ENCODE data around the gene DDAH1.

Gene DDAH1

DNA sequence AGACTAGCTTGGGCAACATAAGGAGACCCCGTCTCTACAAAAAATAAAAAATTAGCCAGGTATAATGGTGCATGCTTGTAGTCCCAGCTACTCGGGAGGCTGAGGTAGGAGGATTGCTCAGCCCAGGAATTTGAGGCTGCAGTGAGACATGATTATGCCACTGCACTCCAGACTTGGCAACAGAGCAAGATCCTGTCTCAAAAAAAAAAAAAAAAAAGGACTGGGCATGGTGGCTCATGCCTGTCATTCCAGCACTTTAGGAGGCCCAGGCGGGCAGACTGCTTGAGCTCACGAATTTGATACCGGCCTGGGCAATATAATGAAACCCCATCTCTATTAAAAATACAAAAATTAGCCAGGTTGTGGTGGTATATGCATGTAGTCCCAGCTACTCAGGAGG, 141.2 kb downstream of the DDAH1 start:
- Histone ChIP-seq H3K36me3 (no peaks in the 10 kb centered on the region; the same call in 1 of the 2 replicates), H3K4me3 (ENCODE audit: low read depth, low read length) (no peak overlapping the region), H3K27me3 (ENCODE audit: insufficient read depth, low read depth, severe bottlenecking) (no peaks in the 10 kb centered on the region), H3K9me3 (ENCODE audit: severe bottlenecking) (no peaks in the 10 kb centered on the region), H3K27ac (no peak overlapping the region)
- DNase-seq: no peak
- TF ChIP-seq, protein P1, sequence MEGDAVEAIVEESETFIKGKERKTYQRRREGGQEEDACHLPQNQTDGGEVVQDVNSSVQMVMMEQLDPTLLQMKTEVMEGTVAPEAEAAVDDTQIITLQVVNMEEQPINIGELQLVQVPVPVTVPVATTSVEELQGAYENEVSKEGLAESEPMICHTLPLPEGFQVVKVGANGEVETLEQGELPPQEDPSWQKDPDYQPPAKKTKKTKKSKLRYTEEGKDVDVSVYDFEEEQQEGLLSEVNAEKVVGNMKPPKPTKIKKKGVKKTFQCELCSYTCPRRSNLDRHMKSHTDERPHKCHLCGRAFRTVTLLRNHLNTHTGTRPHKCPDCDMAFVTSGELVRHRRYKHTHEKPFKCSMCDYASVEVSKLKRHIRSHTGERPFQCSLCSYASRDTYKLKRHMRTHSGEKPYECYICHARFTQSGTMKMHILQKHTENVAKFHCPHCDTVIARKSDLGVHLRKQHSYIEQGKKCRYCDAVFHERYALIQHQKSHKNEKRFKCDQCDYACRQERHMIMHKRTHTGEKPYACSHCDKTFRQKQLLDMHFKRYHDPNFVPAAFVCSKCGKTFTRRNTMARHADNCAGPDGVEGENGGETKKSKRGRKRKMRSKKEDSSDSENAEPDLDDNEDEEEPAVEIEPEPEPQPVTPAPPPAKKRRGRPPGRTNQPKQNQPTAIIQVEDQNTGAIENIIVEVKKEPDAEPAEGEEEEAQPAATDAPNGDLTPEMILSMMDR (IDR thresholded peaks at IDR 0.05; ENCODE audit: low read depth, low read length): no peak

DNA sequence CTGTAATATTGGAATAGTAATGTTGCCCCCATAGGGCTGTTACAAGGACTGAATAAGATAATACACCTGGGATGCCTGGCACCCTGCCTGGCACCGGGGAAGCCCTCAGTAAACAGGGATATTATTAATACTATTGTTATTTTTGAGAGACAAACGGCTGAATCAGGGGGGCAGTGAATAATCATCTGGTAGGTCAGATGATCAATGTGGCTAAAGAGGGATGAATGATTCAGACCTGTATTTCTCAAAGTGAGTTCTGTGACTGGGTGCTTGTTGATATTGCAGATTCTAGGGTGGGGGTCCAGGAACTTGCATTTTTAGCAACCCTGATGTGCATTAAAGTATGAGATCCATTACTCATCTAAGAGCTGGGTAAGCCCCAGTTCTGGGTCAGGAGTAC, 142.3 kb downstream of the DDAH1 start:
- H3K27ac ChIP-seq: no peak overlapping the region

DNA sequence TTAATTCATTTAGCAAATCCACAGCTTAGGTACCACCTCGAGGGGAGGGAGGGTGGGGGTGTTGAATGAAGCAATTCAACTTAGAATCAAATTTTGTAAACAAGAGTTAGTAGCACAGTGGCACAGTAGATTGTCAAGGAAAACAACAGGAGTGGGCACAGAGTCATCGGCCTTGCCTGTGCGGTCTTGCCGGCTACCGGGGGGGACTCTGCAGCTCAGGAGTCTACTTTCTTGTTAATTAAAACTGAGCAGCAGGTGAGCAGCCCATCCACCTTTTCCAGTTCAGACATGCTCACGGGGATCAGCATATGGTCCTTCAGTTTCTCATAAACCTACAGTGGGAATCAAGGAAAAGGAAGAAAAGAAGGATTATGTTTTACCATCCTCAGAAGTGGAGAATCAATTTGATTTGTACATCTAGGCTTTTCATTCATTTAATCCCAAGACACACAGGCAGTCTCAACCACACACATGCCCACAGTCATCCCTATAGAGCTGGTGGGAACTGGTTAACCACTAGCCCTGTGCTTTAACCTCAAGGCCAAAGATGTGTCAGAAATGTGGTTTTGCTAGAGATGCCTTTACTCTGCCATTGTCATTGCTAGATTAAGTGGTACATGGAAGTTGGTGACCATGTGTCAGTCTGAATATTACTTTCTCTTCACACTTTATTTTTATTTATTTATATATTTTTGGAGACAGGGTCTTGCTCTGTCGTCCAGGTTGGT, 143.6 kb downstream of the DDAH1 start:
- H3K9me3 ChIP-seq (ENCODE audit: severe bottlenecking): no peaks in the 10 kb centered on the region
- TF ChIP-seq, protein P1 (IDR thresholded peaks at IDR 0.05; ENCODE audit: low read depth, low read length): no peak
- no peak overlapping the region; the same call in 1 of the 2 replicates for H3K27ac ChIP-seq
- H3K27me3 ChIP-seq (ENCODE audit: insufficient read depth, low read depth, severe bottlenecking): no peaks in the 10 kb centered on the region
- no peaks in the 10 kb centered on the region; the same call in 1 of the 2 replicates for H3K36me3 ChIP-seq
- DNase-seq: peak; percentile 46
- no peak overlapping the region for H3K4me3 ChIP-seq (ENCODE audit: low read depth, low read length)

More for the DNA sequence above, 142.3 kb downstream of the DDAH1 start:
- no peaks in the 10 kb centered on the region for H3K27me3 ChIP-seq (ENCODE audit: insufficient read depth, low read depth, severe bottlenecking)
- DNase-seq: no peak
- TF ChIP-seq, protein P1 (IDR thresholded peaks at IDR 0.05; ENCODE audit: low read depth, low read length): no peak
- H3K4me3 ChIP-seq (ENCODE audit: low read depth, low read length): no peak overlapping the region
- no peaks in the 10 kb centered on the region for H3K9me3 ChIP-seq (ENCODE audit: severe bottlenecking)
- H3K36me3 ChIP-seq: no peaks in the 10 kb centered on the region; the same call in 1 of the 2 replicates

DNA sequence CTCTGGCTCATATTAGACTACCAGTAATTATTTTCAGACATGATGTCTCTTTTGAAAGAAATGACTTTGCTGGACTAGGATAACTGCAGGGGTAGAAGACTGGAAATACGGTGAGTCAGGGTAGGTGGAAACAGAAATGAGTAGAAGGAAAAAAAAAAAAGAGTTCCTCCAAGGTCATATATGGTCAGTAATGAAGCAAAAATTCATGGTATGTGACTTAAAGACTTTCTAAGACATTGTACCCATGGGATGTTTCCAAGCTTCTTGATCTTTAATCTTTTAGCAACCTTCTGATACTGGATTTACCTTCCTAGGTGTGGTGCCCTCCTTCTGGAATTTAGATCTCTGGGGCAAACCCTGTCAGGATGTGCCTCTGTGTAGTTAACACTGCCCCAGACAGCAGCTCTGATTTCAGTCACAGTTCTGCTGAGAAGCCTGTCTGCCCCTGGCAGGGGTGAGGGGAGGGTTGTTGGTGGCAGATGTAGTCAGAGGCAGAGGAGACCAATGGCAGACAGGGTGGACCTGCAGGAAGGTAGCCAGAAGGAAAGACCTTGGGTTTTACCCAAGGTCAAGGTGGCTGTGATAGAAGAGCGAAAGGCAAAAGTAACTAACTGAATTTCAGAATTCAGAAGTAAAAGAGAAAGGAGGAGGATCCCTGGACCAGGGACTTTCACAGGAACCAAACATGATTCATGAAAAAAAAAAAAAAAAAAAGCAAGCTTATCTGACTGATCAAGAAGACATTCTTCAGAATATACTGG, 144.4 kb downstream of the DDAH1 start:
- Histone ChIP-seq H3K36me3 (no peaks in the 10 kb centered on the region; the same call in 1 of the 2 replicates), H3K27me3 (ENCODE audit: insufficient read depth, low read depth, severe bottlenecking) (no peaks in the 10 kb centered on the region), H3K27ac (no peak overlapping the region), H3K4me3 (ENCODE audit: low read depth, low read length) (no peak overlapping the region), H3K9me3 (ENCODE audit: severe bottlenecking) (no peaks in the 10 kb centered on the region)
- DNase-seq: no peak
- TF ChIP-seq, protein P1 (IDR thresholded peaks at IDR 0.05; ENCODE audit: low read depth, low read length): no peak

DNA sequence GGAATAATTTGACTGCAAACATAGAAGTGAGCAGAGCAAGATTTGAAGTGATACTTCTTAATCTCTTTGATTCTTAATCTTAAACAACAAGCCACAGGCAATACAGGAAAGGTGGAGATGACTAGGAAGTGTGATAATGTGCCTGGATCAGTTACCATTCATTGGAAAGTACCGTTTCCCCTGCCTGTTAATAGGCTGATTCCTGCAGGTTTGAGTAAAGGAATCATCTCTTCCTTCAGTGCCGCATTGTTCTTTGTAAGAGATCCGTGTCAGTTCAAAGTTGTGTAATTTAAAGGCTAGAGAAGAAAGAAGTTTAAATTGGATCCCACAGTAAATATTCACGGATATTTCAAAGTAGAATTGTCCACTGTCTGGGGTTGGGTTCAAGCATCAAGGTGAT, 145.0 kb downstream of the DDAH1 start:
- Histone ChIP-seq H3K9me3 (ENCODE audit: severe bottlenecking) (no peaks in the 10 kb centered on the region), H3K27ac (no peak overlapping the region), H3K36me3 (no peaks in the 10 kb centered on the region; the same call in 1 of the 2 replicates), H3K4me3 (ENCODE audit: low read depth, low read length) (no peak overlapping the region), H3K27me3 (ENCODE audit: insufficient read depth, low read depth, severe bottlenecking) (no peaks in the 10 kb centered on the region)
- TF ChIP-seq, protein P1 (IDR thresholded peaks at IDR 0.05; ENCODE audit: low read depth, low read length): no peak
- no peak for DNase-seq
